ENCODE measurements around the gene KRT27.
"Not testable (repeated sequence)": the region's sequence is repeated elsewhere in the genome, so short reads cannot be mapped to it uniquely, and the experiment has no call there.

The KRT27 gene

DNA sequence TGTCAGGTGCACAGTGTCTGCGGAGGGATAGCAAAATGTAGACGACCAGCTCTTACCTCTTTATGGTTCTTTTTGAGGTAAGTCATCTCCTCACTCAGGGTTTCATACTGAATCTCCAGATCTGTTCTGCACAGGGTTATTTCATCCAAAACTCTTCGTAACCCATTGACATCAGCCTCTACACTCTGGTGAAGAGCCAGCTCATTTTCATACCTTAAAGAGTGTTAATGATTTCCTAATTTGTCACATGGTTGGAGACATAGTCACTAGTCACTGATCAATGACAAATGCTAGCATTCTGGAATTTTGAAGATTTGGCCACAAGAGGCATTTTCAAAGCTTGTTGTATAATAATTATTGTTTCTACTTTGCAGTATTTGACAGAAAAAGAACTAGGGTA is 28.5 kb downstream of the KRT27 start:
- no peak for DNase-seq

DNA sequence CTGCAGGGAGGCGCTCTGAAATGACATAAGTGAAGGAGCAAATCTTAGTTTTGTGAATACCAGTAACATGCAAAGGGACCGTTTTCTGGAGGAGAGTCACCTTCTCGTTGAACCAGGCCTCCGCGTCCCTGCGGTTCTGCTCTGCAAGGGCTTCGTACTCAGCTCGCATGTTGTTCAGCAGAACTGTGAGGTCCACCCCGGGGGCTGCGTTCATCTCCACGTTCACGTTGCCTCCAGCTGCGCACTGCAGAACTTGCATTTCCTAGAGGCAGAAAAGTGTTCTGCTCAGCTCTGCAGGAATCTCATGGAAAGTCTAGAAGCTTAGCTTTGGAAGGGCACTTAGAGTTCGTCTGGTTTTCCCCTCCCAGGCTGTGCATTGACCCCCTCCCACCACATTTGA is 31.3 kb downstream of the KRT27 start:
- no peak for DNase-seq

DNA sequence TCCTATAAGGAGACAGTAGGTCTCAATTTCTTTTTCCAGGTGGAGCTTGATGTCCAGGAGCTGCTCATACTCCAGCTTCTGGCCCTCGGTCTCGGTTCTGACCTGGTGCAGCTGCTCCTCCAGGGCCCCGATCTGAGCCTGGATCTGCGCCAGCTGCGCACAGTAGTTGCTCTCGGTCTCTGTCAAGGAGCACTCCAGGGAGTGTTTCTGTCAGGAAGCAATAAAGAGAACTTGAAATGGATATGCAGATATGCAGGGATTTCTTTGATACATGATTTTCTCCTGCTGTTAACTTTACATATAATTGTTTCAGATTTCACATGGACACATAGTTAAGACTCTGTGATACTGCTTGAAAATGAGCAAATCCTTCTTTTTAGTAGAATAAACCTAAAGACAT is 32.0 kb downstream of the KRT27 start:
- DNase-seq = no peak

DNA sequence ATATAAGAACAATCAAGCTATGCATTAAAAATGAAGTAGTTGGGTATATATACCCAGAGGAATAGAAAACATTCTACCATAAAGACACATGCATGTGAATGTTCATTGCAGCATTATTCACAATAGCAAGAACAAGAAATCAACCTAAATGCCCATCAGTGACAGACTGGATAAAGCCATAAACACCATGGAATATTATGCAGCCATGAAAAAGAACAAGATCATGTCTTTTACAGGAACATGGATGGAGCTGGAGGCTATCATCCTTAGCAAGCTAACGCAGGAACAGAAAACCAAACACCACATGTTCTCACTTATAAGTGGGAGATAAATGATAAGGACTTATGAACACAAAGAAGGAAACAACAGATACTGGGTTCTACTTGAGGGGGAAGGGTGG is 33.7 kb downstream of the KRT27 start:
- DNase-seq = not testable (repeated sequence)

DNA sequence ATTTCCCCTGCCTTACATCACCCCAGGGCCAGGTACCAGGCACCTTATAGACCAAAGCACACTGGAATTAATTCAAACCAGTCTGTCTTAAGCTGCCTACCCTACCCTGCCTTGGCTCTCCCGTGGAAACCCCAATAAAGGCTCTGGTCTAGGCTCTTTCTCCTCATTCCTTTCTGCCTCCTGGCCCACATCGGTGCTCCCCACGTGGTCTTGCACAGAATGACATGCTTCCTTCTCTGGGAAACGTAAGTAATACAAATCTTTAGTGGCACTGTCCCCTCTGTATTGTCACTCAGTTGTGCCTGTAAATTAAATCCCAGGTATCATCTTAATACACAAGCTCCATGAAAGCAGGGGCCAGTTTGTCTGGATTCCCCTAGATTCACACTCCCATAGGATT is 43.8 kb downstream of the KRT27 start:
- DNase-seq = no peak

DNA sequence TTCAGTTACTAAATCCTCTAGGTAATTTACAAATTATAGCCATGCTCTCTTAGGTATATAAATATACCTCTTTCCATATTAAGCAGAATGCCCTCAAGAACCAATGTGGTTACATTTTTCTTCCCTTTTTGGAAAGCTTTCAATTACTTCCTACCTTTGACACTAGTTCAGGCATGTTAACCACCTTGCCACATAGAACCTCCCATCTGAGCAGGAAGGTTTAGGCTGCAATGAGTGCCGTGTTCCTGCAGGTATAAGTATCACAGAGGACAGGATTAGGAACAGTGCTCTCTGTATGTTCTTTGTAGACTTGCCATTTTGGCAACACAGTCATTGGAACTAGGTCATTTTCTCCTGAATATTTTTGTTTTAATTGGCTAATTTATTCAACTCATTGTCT is 47.3 kb downstream of the KRT27 start:
- DNase-seq = no peak

DNA sequence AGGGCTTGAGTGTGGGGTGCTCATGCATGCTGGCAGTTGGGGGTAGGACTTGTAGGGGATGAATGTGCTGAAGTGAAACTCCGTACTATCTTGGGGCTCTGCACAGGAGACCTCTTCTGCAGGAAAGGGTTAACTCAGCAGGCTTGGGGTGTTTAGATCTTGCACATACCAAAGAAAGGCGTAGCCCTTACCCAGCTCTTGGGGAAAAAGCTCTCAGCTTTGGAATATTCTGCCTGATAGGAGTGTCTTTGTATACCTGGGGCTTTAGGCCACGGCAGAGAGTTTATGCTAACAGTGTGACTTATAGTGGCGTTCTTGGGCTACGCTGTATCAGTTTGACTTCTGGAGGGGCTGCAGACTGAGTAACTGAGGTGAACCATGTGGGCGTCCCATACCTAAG is 48.3 kb downstream of the KRT27 start:
- no peak for DNase-seq

DNA sequence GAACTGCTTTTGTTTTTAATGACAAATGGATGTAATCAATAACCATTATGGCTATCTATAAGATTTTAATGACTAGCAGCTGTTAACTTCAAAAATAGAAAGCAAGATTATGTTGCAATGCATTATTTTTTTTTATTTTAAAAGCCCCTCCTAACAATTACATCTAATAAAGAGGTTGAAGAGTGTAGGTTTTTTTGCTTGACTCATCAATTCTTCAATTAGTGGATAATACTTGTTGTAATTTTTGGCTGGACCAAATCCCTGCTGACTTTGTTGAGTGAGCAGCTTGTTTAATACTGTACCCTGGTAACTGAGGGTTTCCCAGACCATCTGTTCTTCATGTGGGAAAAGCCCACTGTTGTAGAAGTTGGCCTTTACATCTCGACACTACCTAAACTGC is 51.4 kb downstream of the KRT27 start:
- no peak for DNase-seq

DNA sequence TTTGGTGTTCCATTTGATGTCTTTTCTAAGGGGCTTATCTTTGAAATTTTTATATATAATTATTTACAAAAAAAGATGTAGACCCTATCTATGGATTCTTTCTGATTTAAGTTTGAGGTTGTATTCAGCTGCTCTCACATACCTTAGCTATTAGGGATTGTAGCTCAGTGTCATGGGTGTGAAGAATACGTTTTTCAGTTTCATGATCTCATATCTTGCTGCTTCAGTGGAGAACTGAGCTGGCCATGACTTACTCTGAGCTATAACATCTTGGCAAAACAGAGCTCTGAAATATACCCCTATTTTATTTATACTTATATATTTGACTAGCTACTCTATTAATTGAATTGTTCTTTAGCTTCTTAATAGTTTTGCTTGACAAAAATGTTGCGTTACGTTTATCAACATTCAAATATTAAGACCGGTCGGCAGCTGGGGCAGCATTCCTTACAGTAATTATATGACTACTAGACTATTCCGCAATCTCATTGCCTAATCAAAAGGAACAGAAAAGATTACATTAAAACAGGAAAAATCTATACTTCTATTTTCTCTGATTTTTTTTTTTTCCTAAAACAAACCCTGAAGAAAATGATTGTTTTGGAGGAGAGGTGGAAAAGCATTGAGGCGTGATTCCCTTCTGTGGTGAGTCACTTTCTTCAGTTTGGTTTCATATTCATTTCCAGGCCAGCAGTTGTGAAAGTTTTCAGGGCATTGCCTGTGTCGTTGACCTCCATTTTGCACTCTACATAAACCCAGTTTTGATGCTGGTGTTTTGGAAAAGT is 54.7 kb downstream of the KRT27 start:
- DNase-seq = no peak

DNA sequence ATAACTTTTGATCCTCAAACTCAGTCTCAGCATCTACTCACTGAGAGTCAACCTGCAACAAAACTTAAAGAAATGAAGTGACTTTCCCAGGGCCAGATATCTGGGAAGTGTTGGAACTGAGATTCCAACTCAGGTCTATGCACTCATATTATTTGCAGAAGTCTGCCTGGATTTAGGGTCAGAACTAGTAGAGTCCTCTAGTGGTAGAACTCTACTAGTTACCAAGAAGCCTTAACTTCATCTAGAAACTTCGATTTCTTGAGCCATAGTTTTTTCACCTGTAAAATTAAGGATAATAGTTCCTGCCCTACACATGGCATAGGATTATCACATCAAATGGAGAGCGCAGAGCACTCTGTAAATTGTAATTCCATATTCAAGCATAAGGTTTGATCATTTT is 55.4 kb downstream of the KRT27 start:
- no peak for DNase-seq
